Kidney (tissue), 14 donors: ENCODE results near the gene C2orf15. TPM values are rescaled to one million over a fixed set of nuclear protein-coding genes. Genes with fewer than 3 reads are reported as not detected.
"Not testable (repeated sequence)": the region's sequence is repeated elsewhere in the genome, so short reads cannot be mapped to it uniquely, and the experiment has no call there.

Experiments
- DNase-seq, 5 donors: peaks; one replicate each; pipeline ENCODE4 v3.0.0-alpha.2; 2013 to 2020
- FAIRE-seq: peaks from 2 replicates; lab custom pipeline; 2012; peaks lifted over from hg19 to GRCh38; lab: Jason Lieb, UNC
- H3K27ac ChIP-seq, 2 donors: one replicate each; pipeline ENCODE4 v1.7.0; 2013; ENCODE audit warnings: low read depth in 2 of 2, low read length in 2 of 2, inconsistent platforms in 1 of 2
- H3K27me3 ChIP-seq: one replicate; pipeline ENCODE4 v1.7.1; 2013; ENCODE audit warnings: low read length, inconsistent platforms; ENCODE audit not compliant: control insufficient read depth, insufficient read depth
- H3K36me3 ChIP-seq, 3 donors: one replicate each; pipeline versions ENCODE4 v1.7.0 to v1.7.1; 2013; ENCODE audit warnings: low read length in 3 of 3, control low read depth in 1 of 3, inconsistent platforms in 1 of 3; ENCODE audit not compliant: insufficient read depth in 3 of 3, control insufficient read depth in 2 of 3
- H3K4me1 ChIP-seq, 3 donors: one replicate each; pipeline versions ENCODE4 v1.7.0 to v1.7.1; 2013; ENCODE audit warnings: low read length in 3 of 3, inconsistent platforms in 1 of 3, low read depth in 1 of 3; ENCODE audit not compliant: control insufficient read depth in 2 of 3, insufficient read depth in 2 of 3
- H3K4me3 ChIP-seq, 3 donors: one replicate each; pipeline versions ENCODE4 v1.7.0 to v1.8.1; 2013; ENCODE audit warnings: low read length in 3 of 3, control low read depth in 1 of 3, inconsistent platforms in 1 of 3
- H3K9ac ChIP-seq, 3 donors: one replicate each; pipeline versions ENCODE4 v1.7.0 to v1.7.1; 2013; ENCODE audit warnings: low read length in 3 of 3, control low read depth in 1 of 3, inconsistent platforms in 1 of 3
- H3K9me3 ChIP-seq, 3 donors: one replicate each; pipeline versions ENCODE4 v1.7.0 to v1.7.1; 2013; ENCODE audit warnings: low read length in 3 of 3, control low read depth in 1 of 3, inconsistent platforms in 1 of 3; ENCODE audit not compliant: control insufficient read depth in 2 of 3, insufficient read depth in 1 of 3
- CTCF ChIP-seq: IDR thresholded peaks from 3 replicates; pipeline ENCODE4 v1.5.1; 2012; ENCODE audit warnings: mild to moderate bottlenecking, moderate library complexity, borderline replicate concordance; ENCODE audit not compliant: insufficient read depth; ENCODE audit errors: extremely low read depth
- intact Hi-C: fragments of 100-400 bp; cut with DNase I; formaldehyde crosslinking; loops from one replicate; pipeline ENCODE4 v1.11.1; 2022
- polyA plus RNA-seq: library from polyadenylated mRNA; stranded (reverse); fragments of 350-450 nt; fragmentation: Illumina TruSeq; extraction: RNeasy Lipid Tissue Mini Kit (QIAGEN cat#74804); gene quantifications from one replicate; pipeline ENCODE4 v1.2.3, GENCODE V29; 2014; ENCODE audit warnings: low read depth, low replicate concordance; ENCODE audit not compliant: insufficient read depth
- total RNA-seq: library from RNA; stranded (reverse); fragmentation: NEBNext Ultra II Directional; extraction: Animal tissue kit (Norgen Biotek cat#: 25700); gene quantifications from one replicate; pipeline ENCODE4 v1.2.1, GENCODE V29; 2021
- donor health status: control.
- donor health status: control.
- donor health status: control.
- donor health status: control.
- donor health status: control.
- donor health status: DM: yes; HTN: yes; CAD: no.
- donor health status: Normal renal cell carcinoma (clear cell type).

C2orf15 gene
- total and polyA plus RNA-seq, 2 donors from 2014 or later, result 6.3 to 6.6 TPM

GRCh38 chr2:99188357-99188756 lies 46.9 kb downstream of the C2orf15 start:
- H3K9ac ChIP-seq, result no peak overlapping the region
- H3K27me3 ChIP-seq, result no peaks in the 10 kb centered on the region
- peaks cover 0 to 3% (median 0%) of the 10 kb centered on the region in 3 donors for H3K4me1 ChIP-seq
- H3K27ac ChIP-seq, result no peak overlapping the region
- TF ChIP-seq CTCF, result no peak
- intact Hi-C loops, result no loop called here
- peaks cover 0 to 4% (median 4%) of the 10 kb centered on the region in 3 donors for H3K36me3 ChIP-seq
- DNase-seq (no peak), FAIRE-seq (no peak)
- H3K4me3 ChIP-seq, result no peak overlapping the region
- no peaks in the 10 kb centered on the region for H3K9me3 ChIP-seq

- FAIRE-seq, result no peak
- TF ChIP-seq CTCF, result no peak
- Histone ChIP-seq H3K4me1 (no peaks in the 10 kb centered on the region), H3K36me3 (peaks cover 0 to 7% (median 4%) of the 10 kb centered on the region in 3 donors), H3K27ac (no peak overlapping the region), H3K27me3 (no peaks in the 10 kb centered on the region), H3K9ac (no peak overlapping the region), H3K4me3 (no peak overlapping the region), H3K9me3 (no peaks in the 10 kb centered on the region)
- intact Hi-C loops, result no loop called here
- DNase-seq, result no peak
Measured at GRCh38 chr2:99190548-99190947, 49.0 kb downstream of the C2orf15 start.

GRCh38 chr2:99192364-99192763 lies 50.9 kb downstream of the C2orf15 start:
- H3K4me3 ChIP-seq, DNase-seq, H3K27me3 ChIP-seq, H3K4me1 ChIP-seq, H3K9ac ChIP-seq, FAIRE-seq, H3K9me3 ChIP-seq, H3K27ac ChIP-seq, intact Hi-C loops: not testable (repeated sequence)
- peaks cover 0 to 11% (median 9%) of the 10 kb centered on the region in 3 donors for H3K36me3 ChIP-seq

GRCh38 chr2:99198103-99198841 lies 56.8 kb downstream of the C2orf15 start:
- no peaks in the 10 kb centered on the region for H3K27me3 ChIP-seq
- FAIRE-seq (no peak), DNase-seq (no peak)
- H3K4me1 ChIP-seq, result no peaks in the 10 kb centered on the region
- H3K9ac ChIP-seq, result no peak overlapping the region
- peaks cover 4 to 9% (median 7%) of the 10 kb centered on the region in 3 donors for H3K36me3 ChIP-seq
- no peak for TF ChIP-seq CTCF
- H3K9me3 ChIP-seq, result no peaks in the 10 kb centered on the region
- H3K4me3 ChIP-seq, result no peak overlapping the region
- intact Hi-C loops, result no loop called here
- H3K27ac ChIP-seq, result no peak overlapping the region
